GM21717 (cell line): ENCODE measurements around the gene MAVS.

Source experiments
- ATAC-seq: cut with Tn5 transposase; IDR thresholded peaks from one replicate; pipeline ENCODE4 v1.9.1; 2021; ENCODE audit warnings: mild to moderate bottlenecking, moderate library complexity; ENCODE audit not compliant: unreplicated experiment

The MAVS gene

GRCh38 chr20:3847429-3847940, 851 bp downstream of the MAVS start:
- ATAC-seq, result no peak

- no peak for ATAC-seq
Measured at GRCh38 chr20:3848565-3848964, 1.9 kb downstream of the MAVS start.

- ATAC-seq, result no peak
Measured at GRCh38 chr20:3854462-3854871, 7.8 kb downstream of the MAVS start.

- ATAC-seq, result no peak
Measured at GRCh38 chr20:3857405-3857804, 10.8 kb downstream of the MAVS start.

GRCh38 chr20:3858689-3859088, 12.1 kb downstream of the MAVS start:
- ATAC-seq, result no peak

GRCh38 chr20:3861191-3861590, 14.6 kb downstream of the MAVS start:
- no peak for ATAC-seq

GRCh38 chr20:3862333-3862732, 15.7 kb downstream of the MAVS start:
- no peak for ATAC-seq

GRCh38 chr20:3863317-3863716, 16.7 kb downstream of the MAVS start:
- no peak for ATAC-seq

GRCh38 chr20:3864518-3864917, 17.9 kb downstream of the MAVS start:
- no peak for ATAC-seq

- ATAC-seq, result no peak
Measured at GRCh38 chr20:3865152-3865886, 18.7 kb downstream of the MAVS start.

- no peak for ATAC-seq
Measured at GRCh38 chr20:3865887-3866407, 19.3 kb downstream of the MAVS start.

- no peak for ATAC-seq
Measured at GRCh38 chr20:3866464-3866863, 19.8 kb downstream of the MAVS start.

- ATAC-seq, result no peak
Measured at GRCh38 chr20:3867802-3868201, 21.2 kb downstream of the MAVS start.

GRCh38 chr20:3869839-3870634, 23.4 kb downstream of the MAVS start:
- ATAC-seq, result no peak

- no peak for ATAC-seq
Measured at GRCh38 chr20:3871550-3872265, 25.1 kb downstream of the MAVS start.

GRCh38 chr20:3873507-3873906, 26.9 kb downstream of the MAVS start:
- no peak for ATAC-seq

- ATAC-seq, result no peak
Measured at GRCh38 chr20:3874194-3874844, 27.7 kb downstream of the MAVS start.

GRCh38 chr20:3875378-3875974, 28.8 kb downstream of the MAVS start:
- no peak for ATAC-seq

- no peak for ATAC-seq
Measured at GRCh38 chr20:3876000-3876399, 29.4 kb downstream of the MAVS start.

- no peak for ATAC-seq
Measured at GRCh38 chr20:3876676-3877075, 30.0 kb downstream of the MAVS start.
